MM.1S (cell line): ENCODE data around the gene STX10.

Experiments
- DNase-seq: peaks from one replicate; pipeline ENCODE4 v3.0.0-alpha.2; 2015
- H2AFZ ChIP-seq: fragments of 300-600 bp; sonication (generic); 2 replicates; pipeline ENCODE4 v1.6.0; 2016; ENCODE audit warnings: antibody characterized with exemption, low read length
- H3F3A ChIP-seq: fragments of 300-600 bp; sonication (generic); 2 replicates; pipeline ENCODE4 v1.6.1; 2016; ENCODE audit warnings: mild to moderate bottlenecking, antibody characterized with exemption, low read length, moderate library complexity, mixed read lengths; ENCODE audit not compliant: insufficient read depth
- H3K27ac ChIP-seq: fragments of 300-600 bp; sonication (generic); 2 replicates; pipeline ENCODE4 v1.5.1; 2016; ENCODE audit warnings: mild to moderate bottlenecking, low read length
- H3K27me3 ChIP-seq: fragments of 300-600 bp; sonication (generic); replicated peaks from 2 replicates; pipeline ENCODE4 v1.6.0; 2016; ENCODE audit warnings: low read length; ENCODE audit not compliant: insufficient read depth
- H3K36me3 ChIP-seq: fragments of 300-600 bp; sonication (generic); replicated peaks from 2 replicates; pipeline ENCODE4 v1.6.1; 2016; ENCODE audit warnings: mild to moderate bottlenecking, low read length, mixed read lengths; ENCODE audit not compliant: insufficient read depth
- H3K4me1 ChIP-seq: fragments of 300-600 bp; sonication (generic); 2 replicates; pipeline ENCODE4 v1.6.1; 2016; ENCODE audit warnings: low read length, mixed read lengths
- H3K4me2 ChIP-seq: fragments of 300-600 bp; sonication (generic); 2 replicates; pipeline ENCODE4 v1.6.0; 2016; ENCODE audit warnings: low read depth, low read length
- H3K4me3 ChIP-seq: fragments of 300-600 bp; sonication (generic); 2 replicates; pipeline ENCODE4 v1.5.1; 2016; ENCODE audit warnings: low read length, mixed read lengths
- H3K79me2 ChIP-seq: fragments of 300-600 bp; sonication (generic); 2 replicates; pipeline ENCODE4 v1.6.1; 2016; ENCODE audit warnings: mixed run types, low read length, mixed read lengths
- H3K9ac ChIP-seq: fragments of 300-600 bp; sonication (generic); 2 replicates; pipeline ENCODE4 v1.6.1; 2016; ENCODE audit warnings: low read length, mixed read lengths
- H3K9me2 ChIP-seq: fragments of 300-600 bp; sonication (generic); replicated peaks from 2 replicates; pipeline ENCODE4 v1.6.1; 2016; ENCODE audit warnings: mild to moderate bottlenecking, low read length, mixed read lengths; ENCODE audit not compliant: insufficient read depth
- H3K9me3 ChIP-seq: fragments of 300-600 bp; sonication (generic); replicated peaks from 2 replicates; pipeline ENCODE4 v1.6.1; 2016; ENCODE audit warnings: mild to moderate bottlenecking, low read length, mixed read lengths; ENCODE audit not compliant: insufficient read depth
- H4K20me1 ChIP-seq: fragments of 300-600 bp; sonication (generic); 2 replicates; pipeline ENCODE4 v1.6.1; 2016; ENCODE audit warnings: mild to moderate bottlenecking, low read length, moderate library complexity, mixed read lengths; ENCODE audit not compliant: insufficient read depth
- CTCF ChIP-seq: fragments of 300-600 bp; sonication (generic); IDR thresholded peaks from 2 replicates; pipeline ENCODE4 v1.5.1; 2016; ENCODE audit warnings: antibody characterized with exemption, low read length, mixed read lengths
- EZH2 ChIP-seq: fragments of 300-600 bp; sonication (generic); optimal IDR thresholded peaks from 2 replicates; pipeline ENCODE3; 2017; ENCODE audit warnings: low read depth, mild to moderate bottlenecking, antibody characterized with exemption, low read length, mixed read lengths
- EZH2phosphoT487 ChIP-seq: fragments of 300-600 bp; sonication (generic); IDR thresholded peaks from 2 replicates; pipeline ENCODE4 v1.6.1; 2018; ENCODE audit warnings: antibody characterized with exemption, low read length

The STX10 gene

GRCh38 chr19:13115936-13116281, 34.3 kb downstream of the STX10 start:
- H3K27ac ChIP-seq, result peak overlapping the region; percentile 67; the same call in 1 of the 2 replicates
- H3F3A ChIP-seq, result peaks cover 12% of the 10 kb centered on the region
- H4K20me1 ChIP-seq, result peaks cover 17% of the 10 kb centered on the region; the same call in 1 of the 2 replicates
- no peak for TF ChIP-seq EZH2
- TF ChIP-seq EZH2phosphoT487, result no peak
- no peak for TF ChIP-seq CTCF
- H3K9ac ChIP-seq, result peak overlapping the region; percentile 84
- H3K4me3 ChIP-seq, result peak overlapping the region; percentile 95
- no peaks in the 10 kb centered on the region for H3K9me3 ChIP-seq
- DNase-seq, result no peak
- no peaks in the 10 kb centered on the region for H3K27me3 ChIP-seq
- H3K4me2 ChIP-seq, result peak overlapping the region; percentile 89
- H3K36me3 ChIP-seq, result no peaks in the 10 kb centered on the region; the same call in 1 of the 2 replicates
- H3K79me2 ChIP-seq, result peaks cover 45% of the 10 kb centered on the region
- H2AFZ ChIP-seq, result peak overlapping the region; percentile 55
- H3K9me2 ChIP-seq, result no peaks in the 10 kb centered on the region
- H3K4me1 ChIP-seq, result peaks cover 18% of the 10 kb centered on the region

- TF ChIP-seq EZH2phosphoT487 (no peak), EZH2 (no peak), CTCF (no peak)
- Histone ChIP-seq H3K9ac (no peak overlapping the region), H3K79me2 (peaks cover 19% of the 10 kb centered on the region)
Observed at GRCh38 chr19:13112555-13112954, 37.6 kb downstream of the STX10 start.

GRCh38 chr19:13110099-13110610, 40.0 kb downstream of the STX10 start:
- Histone ChIP-seq H3F3A (no peaks in the 10 kb centered on the region), H3K9me2 (no peaks in the 10 kb centered on the region), H3K4me2 (no peak overlapping the region), H3K79me2 (peaks cover 5% of the 10 kb centered on the region), H4K20me1 (no peaks in the 10 kb centered on the region), H3K4me1 (peaks cover 5% of the 10 kb centered on the region; the same call in 1 of the 2 replicates), H3K9me3 (no peaks in the 10 kb centered on the region), H3K36me3 (no peaks in the 10 kb centered on the region; the same call in 1 of the 2 replicates), H3K27ac (no peak overlapping the region), H3K4me3 (no peak overlapping the region), H3K9ac (no peak overlapping the region), H3K27me3 (no peaks in the 10 kb centered on the region), H2AFZ (no peak overlapping the region)
- TF ChIP-seq EZH2 (no peak), CTCF (no peak), EZH2phosphoT487 (no peak)
- DNase-seq, result no peak

More at GRCh38 chr19:13112555-13112954, 37.6 kb downstream of the STX10 start:
- H3K4me1 ChIP-seq, result peaks cover 12% of the 10 kb centered on the region; the same call in 1 of the 2 replicates
- DNase-seq, result no peak
- no peaks in the 10 kb centered on the region for H4K20me1 ChIP-seq
- H3K9me3 ChIP-seq, result no peaks in the 10 kb centered on the region
- no peaks in the 10 kb centered on the region; the same call in 1 of the 2 replicates for H3K36me3 ChIP-seq
- H2AFZ ChIP-seq, result no peak overlapping the region
- no peak overlapping the region for H3K4me2 ChIP-seq
- H3K4me3 ChIP-seq, result no peak overlapping the region
- H3F3A ChIP-seq, result peaks cover 12% of the 10 kb centered on the region
- no peaks in the 10 kb centered on the region for H3K27me3 ChIP-seq
- H3K9me2 ChIP-seq, result no peaks in the 10 kb centered on the region
- H3K27ac ChIP-seq, result no peak overlapping the region
